Activated T-helper 1 cell treated with anti-CD3 and anti-CD28 coated beads, Interleukin-12 subunit alpha, Interleukin-12 subunit beta, Interleukin-2, Interleukin-4 antibody, amounts not matched to agents 30 ng/mL and 10 ng/mL and 1 ng/mL, durations not matched to agents 14 hours and 24 hours and 36 hours (primary cell): ENCODE data around the gene DAB2IP. TPM values are rescaled to one million over a fixed set of nuclear protein-coding genes. Genes with fewer than 3 reads are reported as not detected.

Experiments used
- DNase-seq: peaks from one replicate; pipeline ENCODE4 v3.0.0; 2021; ENCODE audit warnings: low spot score
- H3K27ac Mint-ChIP-seq: one replicate; pipeline ENCODE4 v1.8.0; 2021; ENCODE audit warnings: mild to moderate bottlenecking, mixed read lengths
- H3K27me3 Mint-ChIP-seq: one replicate; pipeline ENCODE4 v1.8.0; 2022; ENCODE audit warnings: mild to moderate bottlenecking, moderate library complexity, mixed read lengths; ENCODE audit not compliant: insufficient read depth
- H3K36me3 Mint-ChIP-seq: one replicate; pipeline ENCODE4 v1.8.0; 2021; ENCODE audit warnings: low read depth, mixed read lengths
- H3K4me1 Mint-ChIP-seq: one replicate; pipeline ENCODE4 v1.8.0; 2021; ENCODE audit warnings: low read depth, mixed read lengths
- H3K4me3 Mint-ChIP-seq: one replicate; pipeline ENCODE4 v1.8.0; 2021; ENCODE audit warnings: mild to moderate bottlenecking, moderate library complexity, mixed read lengths
- H3K9me3 Mint-ChIP-seq: one replicate; pipeline ENCODE4 v1.8.0; 2021; ENCODE audit warnings: mixed read lengths
- intact Hi-C: fragments of 100-400 bp; cut with micrococcal nuclease; formaldehyde crosslinking; loops from one replicate; pipeline ENCODE4 v1.15.1; 2024
- total RNA-seq: library from RNA; stranded (reverse); gene quantifications from 2 replicates; pipeline ENCODE4 v1.2.3, GENCODE V29; 2022

Gene DAB2IP
- total RNA-seq, 1 donor from 2014 or later, result not detected

DNA sequence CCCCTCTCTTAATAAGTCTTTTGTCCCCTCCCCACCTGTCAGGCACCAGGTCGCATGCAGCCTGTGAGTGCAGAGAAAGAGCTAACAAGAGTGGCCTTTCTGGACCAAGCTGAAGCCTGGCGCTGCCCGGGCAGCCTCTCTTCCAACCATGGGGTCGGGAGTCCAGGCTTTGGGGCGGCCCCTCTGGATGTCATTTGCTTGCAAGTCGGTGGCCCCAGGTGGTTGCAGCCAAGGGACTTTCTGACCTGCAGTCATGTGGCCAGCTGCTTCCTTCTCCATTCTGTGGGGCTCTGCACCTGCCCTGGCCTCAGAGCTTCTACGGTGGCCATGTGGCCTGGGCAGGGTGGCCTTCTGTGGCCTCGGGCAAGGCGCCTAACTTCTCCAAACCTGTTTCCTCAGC, 159.7 kb downstream of the DAB2IP start:
- H3K4me1 Mint-ChIP-seq, result no peaks in the 10 kb centered on the region
- no peak overlapping the region for H3K27ac Mint-ChIP-seq
- H3K36me3 Mint-ChIP-seq, result no peaks in the 10 kb centered on the region
- intact Hi-C loops, result no loop called here
- no peaks in the 10 kb centered on the region for H3K27me3 Mint-ChIP-seq
- H3K9me3 Mint-ChIP-seq, result no peaks in the 10 kb centered on the region
- no peak for DNase-seq
- no peak overlapping the region for H3K4me3 Mint-ChIP-seq

DNA sequence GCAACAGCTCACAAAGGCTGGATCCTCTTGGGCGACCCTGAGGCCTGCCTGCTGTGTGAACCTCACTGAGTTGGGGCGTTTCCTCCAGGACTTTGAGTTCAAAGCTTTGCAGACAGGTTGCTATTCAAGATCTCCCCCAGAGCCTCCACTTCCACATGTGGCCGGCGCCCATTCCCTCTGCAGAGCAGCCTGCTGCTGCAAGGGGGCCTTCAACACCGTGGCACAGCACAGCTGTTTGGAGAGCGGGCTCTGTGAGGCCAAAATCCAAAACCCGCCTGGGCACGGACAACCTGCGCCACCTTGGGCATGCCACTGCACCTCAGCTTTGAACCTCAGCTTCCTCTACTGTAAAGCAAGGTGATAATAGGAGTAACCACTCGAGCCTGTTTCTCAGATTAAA, 160.3 kb downstream of the DAB2IP start:
- H3K9me3 Mint-ChIP-seq, result no peaks in the 10 kb centered on the region
- DNase-seq, result no peak
- H3K27me3 Mint-ChIP-seq, result no peaks in the 10 kb centered on the region
- no peak overlapping the region for H3K4me3 Mint-ChIP-seq
- no peak overlapping the region for H3K27ac Mint-ChIP-seq
- H3K4me1 Mint-ChIP-seq, result no peaks in the 10 kb centered on the region
- intact Hi-C loops, result no loop called here
- no peaks in the 10 kb centered on the region for H3K36me3 Mint-ChIP-seq

DNA sequence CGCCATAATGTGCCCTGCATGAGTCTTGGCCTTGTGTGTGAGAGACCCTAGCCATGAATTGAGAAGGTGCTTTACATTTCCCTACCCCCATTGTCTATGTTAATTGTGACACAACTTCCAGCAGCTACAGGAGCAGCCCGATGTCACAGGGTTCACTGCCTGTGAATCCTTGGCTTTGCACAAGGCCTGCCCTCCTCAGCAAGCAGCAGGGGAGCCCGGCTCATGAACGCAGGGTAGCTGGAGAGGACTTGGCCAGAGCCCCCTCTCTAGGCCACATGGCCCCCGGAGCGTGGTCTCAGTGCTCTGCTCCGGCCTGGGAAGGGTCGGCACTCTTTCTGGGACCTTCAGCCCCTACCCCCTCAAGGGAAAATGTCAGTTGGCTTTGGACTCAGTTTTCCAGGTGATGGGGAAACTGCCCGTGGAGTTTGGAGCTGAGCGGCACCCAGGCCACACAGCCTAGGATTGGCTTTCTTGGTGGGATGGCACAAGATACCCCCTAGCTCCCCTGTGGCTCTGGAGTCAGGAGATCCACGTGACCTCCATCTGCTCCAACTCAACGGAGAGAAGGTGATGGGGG, 160.8 kb downstream of the DAB2IP start:
- no peak overlapping the region for H3K4me3 Mint-ChIP-seq
- H3K27me3 Mint-ChIP-seq, result no peaks in the 10 kb centered on the region
- no peak for DNase-seq
- intact Hi-C loops, result no loop called here
- no peak overlapping the region for H3K27ac Mint-ChIP-seq
- H3K36me3 Mint-ChIP-seq, result no peaks in the 10 kb centered on the region
- no peaks in the 10 kb centered on the region for H3K4me1 Mint-ChIP-seq
- H3K9me3 Mint-ChIP-seq, result no peaks in the 10 kb centered on the region

DNA sequence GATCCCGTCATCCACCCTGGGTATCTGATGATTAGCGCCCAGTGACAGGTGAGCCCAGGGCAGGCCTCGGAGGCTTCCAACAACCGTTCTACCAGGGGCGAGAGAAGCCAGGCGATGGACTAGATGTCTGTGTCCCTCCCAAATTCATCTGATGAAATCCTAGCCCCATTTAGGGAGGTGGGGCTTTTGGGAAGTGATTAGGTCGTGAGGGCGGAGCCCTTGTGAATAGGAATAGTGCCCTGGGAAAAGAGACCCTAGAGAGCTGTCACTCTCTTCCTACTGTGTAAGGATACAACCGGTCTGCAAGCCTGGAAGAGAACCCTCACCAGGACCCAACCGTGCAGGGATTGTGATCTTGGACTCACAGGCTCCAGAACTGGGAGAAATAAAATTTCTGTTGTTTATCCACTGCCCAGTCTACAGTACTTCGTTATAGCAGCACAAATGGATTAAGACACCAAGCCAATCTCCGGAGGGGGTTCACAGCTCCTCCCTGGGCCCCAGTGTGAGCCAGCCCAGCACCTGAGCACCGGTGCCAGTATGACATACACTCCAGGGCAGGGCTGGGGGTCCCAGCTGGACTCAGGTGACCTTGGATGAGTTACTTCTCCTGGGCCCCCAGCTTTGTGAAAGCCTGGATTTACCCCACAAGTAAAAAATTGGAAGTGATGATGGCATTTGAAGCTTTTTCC, 162.2 kb downstream of the DAB2IP start:
- H3K4me3 Mint-ChIP-seq, result no peak overlapping the region
- H3K27ac Mint-ChIP-seq, result no peak overlapping the region
- intact Hi-C loops, result no loop called here
- no peaks in the 10 kb centered on the region for H3K9me3 Mint-ChIP-seq
- no peaks in the 10 kb centered on the region for H3K27me3 Mint-ChIP-seq
- no peaks in the 10 kb centered on the region for H3K4me1 Mint-ChIP-seq
- no peaks in the 10 kb centered on the region for H3K36me3 Mint-ChIP-seq
- DNase-seq, result no peak

DNA sequence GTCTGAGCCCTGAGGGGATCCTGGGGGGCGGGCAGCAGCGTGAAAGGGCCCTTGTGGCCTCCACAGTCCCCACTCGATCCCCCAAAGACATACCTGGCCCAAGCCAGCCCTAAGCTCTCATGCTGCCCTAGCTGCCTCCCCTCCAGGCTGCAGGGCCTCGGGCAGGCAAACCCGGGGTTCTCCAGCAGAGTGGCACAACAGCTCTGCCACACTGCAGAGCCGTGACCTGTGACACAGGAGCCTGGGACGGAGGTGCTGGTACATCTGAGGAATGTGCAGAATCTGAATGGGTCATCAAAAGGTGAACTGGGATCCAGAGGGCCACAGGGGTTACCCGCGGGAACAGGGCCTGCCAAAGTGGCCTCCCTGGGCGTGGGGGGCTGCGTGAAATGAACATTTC, 163.2 kb downstream of the DAB2IP start:
- no peaks in the 10 kb centered on the region for H3K36me3 Mint-ChIP-seq
- no peaks in the 10 kb centered on the region for H3K4me1 Mint-ChIP-seq
- no peaks in the 10 kb centered on the region for H3K27me3 Mint-ChIP-seq

DNA sequence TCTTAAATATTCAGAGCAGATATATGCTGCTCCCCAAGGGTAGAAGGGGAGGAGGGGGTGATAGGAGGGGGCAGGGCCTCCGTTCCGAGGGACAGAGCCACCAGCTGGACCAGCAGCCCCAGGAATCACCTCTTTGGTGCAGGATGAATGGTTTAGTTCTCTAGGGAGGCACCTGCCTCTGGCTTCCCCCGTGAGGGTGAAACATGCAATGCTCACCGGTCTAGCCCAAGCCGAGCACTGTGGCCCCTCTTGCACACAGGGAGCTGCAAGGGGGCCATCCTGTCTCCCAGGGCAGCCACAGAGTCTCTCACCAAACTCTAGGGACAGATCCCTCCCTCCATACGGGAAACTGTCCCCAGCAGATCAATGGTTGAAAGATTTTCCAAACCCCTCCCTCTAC, 163.7 kb downstream of the DAB2IP start:
- Mint-ChIP-seq H3K27ac (no peak overlapping the region), H3K27me3 (no peaks in the 10 kb centered on the region), H3K36me3 (no peaks in the 10 kb centered on the region), H3K9me3 (no peaks in the 10 kb centered on the region), H3K4me1 (no peaks in the 10 kb centered on the region), H3K4me3 (no peak overlapping the region)
- no peak for DNase-seq
- intact Hi-C loops, result no loop called here

More for the DNA sequence above, 163.2 kb downstream of the DAB2IP start:
- H3K9me3 Mint-ChIP-seq, result no peaks in the 10 kb centered on the region
- DNase-seq, result no peak
- no peak overlapping the region for H3K27ac Mint-ChIP-seq
- intact Hi-C loops, result no loop called here
- H3K4me3 Mint-ChIP-seq, result no peak overlapping the region

DNA sequence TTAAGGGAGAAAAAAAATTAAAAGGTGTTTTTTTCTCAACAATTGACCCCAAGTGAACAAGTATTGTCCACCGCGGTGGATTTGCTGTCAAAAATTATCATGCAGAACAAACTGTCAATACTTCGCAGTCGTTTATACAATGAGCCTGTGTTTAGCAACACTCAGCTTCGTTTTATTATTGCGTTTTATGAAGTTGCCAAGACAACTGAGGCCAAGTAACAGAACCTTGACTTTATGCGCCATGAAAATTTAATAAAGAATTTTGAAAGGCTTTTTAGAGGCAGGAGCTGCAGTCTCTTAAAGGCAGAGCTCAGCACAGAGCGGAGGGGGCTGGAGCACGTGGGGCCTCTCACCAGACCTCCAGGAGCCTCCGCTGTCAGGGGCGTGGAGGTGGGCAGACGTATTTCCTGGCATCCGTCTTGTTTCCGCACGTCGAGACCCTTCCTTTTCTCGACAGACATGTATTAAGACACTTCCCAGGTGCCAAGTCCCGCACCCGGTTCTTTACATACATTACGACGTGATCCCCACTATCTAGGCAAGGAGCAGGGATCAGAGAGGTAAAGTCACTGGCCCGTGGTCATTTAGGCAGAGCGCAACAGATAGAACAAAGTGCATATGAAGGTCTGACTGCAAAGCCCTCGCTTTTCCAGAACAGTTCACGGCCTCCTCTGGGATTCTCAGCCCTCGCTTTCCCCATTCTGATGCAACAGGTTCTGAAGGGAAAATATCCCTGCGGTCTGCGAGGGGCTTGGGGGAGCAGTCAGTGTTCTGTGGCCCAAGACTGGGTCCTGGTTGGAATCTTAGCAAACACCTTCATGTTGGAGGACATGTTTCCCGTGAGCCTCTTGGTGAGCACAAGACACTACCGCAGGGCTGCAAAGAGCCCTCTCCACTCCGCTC, 164.4 kb downstream of the DAB2IP start:
- DNase-seq, result no peak
- Mint-ChIP-seq H3K27me3 (no peaks in the 10 kb centered on the region), H3K4me3 (no peak overlapping the region), H3K9me3 (no peaks in the 10 kb centered on the region), H3K27ac (no peak overlapping the region), H3K4me1 (no peaks in the 10 kb centered on the region), H3K36me3 (no peaks in the 10 kb centered on the region)
- intact Hi-C loops, result no loop called here

DNA sequence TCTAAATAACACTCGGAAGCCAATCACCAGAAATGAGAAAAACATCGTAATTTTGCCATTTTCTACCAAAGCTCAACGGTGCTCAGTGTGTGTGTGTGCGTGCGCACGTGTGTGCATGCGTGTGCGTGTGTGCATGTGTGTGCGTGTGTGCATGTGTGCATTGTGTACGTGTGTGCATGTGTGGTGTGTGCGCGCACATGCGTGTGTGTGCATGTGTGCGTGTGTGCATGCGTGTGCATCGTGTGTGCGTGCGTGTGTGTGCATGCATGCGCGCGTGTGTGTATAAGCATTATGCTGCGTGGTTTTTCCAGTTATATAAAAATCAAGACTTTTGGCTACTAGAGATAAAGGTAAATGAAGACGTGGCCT, 165.0 kb downstream of the DAB2IP start:
- Mint-ChIP-seq H3K4me3 (no peak overlapping the region), H3K36me3 (no peaks in the 10 kb centered on the region), H3K4me1 (no peaks in the 10 kb centered on the region), H3K27ac (no peak overlapping the region), H3K27me3 (no peaks in the 10 kb centered on the region), H3K9me3 (no peaks in the 10 kb centered on the region)
- intact Hi-C loops, result no loop called here
- DNase-seq, result no peak

DNA sequence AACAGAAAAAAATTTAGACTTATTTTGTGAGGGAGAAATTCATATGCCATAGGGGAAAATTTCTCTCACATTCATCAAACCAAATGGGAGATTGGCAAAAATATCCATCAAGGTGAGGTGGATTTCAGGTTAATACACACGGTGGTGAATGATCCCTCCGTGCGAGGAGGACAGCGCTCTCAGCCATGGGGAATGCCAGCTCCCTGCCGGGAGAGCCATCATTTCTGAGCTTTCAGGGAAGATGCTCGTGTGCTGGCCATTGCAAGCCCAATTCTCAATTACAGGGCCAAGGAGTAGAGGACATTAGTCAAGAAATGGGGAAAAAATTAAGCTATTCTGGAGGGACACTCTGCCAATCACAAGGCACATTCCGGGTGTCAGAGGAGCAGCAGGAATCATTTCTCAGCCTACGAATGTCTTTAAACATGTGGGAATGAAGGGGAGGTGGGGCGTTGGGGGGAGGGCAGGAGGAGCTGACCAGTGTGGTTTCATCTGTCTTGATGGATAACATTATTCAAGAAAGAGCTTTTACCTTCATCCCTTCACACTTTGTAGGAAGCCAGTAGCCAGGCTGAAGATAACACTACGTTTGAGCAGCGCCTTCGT, 165.5 kb downstream of the DAB2IP start:
- Mint-ChIP-seq H3K4me1 (no peaks in the 10 kb centered on the region), H3K27ac (no peak overlapping the region), H3K9me3 (no peaks in the 10 kb centered on the region), H3K4me3 (no peak overlapping the region), H3K27me3 (no peaks in the 10 kb centered on the region), H3K36me3 (no peaks in the 10 kb centered on the region)
- DNase-seq, result no peak
- intact Hi-C loops, result no loop called here

DNA sequence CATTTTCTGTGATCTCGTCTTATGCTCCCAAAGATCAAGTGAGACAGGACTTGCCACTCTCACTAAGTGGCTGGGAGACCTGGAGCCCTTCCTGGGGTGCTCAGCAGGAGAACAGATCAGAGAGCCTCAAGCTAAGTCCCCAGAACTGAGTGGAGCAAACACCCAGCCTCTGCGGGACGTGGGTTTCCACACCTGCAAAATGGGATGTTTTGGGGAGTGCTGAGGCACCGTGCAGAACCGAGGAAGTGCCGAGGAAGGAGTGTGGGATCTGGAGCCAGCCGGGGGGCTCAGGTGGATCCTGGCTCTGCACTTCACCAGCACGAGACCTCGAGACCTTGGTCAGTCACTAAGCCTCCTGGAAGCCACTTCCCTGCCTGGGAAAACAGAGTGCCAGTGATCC, 166.0 kb downstream of the DAB2IP start:
- no peak overlapping the region for H3K27ac Mint-ChIP-seq
- no peaks in the 10 kb centered on the region for H3K27me3 Mint-ChIP-seq
- intact Hi-C loops, result no loop called here
- no peak overlapping the region for H3K4me3 Mint-ChIP-seq
- no peak for DNase-seq
- H3K36me3 Mint-ChIP-seq, result no peaks in the 10 kb centered on the region
- H3K4me1 Mint-ChIP-seq, result no peaks in the 10 kb centered on the region
- no peaks in the 10 kb centered on the region for H3K9me3 Mint-ChIP-seq

DNA sequence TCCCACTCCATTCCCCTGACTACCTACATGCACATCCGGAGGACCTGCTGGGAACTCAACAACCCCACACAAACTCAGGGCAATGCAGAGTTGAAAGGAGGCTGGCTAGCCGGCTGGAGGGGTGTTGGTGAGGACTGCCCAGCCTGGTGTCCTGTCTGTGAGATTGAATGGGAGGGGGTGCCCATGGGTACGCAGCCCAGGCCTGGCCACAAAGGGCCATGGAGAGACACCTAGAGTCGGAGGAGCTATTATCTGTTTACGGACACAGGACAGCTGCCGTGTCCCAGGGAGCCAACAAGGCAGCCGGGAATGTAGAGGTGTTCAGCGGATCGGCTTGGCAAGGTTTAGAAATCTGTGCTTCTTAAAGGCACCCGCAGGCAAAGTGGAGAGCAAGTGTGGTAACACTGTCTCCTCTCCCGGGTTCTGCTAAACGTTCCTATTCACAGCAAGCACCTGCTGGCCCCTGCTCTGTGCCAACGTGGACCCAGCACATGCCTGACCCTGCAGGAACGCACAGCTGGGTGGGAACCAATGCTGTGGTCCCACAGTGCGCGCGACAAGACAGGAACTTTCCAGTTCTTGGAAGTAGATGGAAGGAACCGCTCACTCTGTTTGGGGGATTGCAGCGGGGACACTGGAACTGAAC, 166.7 kb downstream of the DAB2IP start:
- Mint-ChIP-seq H3K27ac (no peak overlapping the region), H3K27me3 (no peaks in the 10 kb centered on the region)
- intact Hi-C loops, result no loop called here

DNA sequence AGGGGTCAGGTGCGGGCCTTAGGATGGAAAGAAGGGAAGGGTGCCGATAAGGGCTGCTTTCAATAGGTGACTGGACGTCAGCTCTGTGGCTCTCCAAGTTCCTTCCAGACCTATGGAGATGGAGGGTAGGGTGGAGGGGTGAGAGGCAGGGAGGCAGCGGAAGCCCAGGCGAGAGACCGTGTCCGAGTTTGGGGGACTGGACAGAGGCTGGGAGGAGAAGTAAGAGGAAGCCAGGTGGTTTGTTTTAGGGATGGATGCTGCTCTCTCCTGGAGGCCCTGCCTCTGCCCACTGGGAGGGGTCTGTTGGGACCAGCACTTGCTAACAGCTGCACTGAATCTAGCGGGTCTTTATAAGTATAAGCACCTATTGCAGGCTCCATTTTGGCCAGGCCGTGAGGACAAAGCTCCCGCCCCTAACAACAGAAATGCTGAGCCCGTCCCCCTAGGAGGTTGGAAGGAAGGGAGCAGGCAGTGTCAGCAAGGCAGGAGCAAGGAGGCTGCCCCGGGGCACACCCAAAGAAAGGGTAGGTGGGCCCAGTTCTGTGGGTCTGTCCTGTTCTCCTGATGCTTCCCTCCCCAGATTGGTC, 167.5 kb downstream of the DAB2IP start:
- H3K36me3 Mint-ChIP-seq, result no peaks in the 10 kb centered on the region
- intact Hi-C loops, result no loop called here
- H3K9me3 Mint-ChIP-seq, result no peaks in the 10 kb centered on the region
- no peak for DNase-seq
- no peak overlapping the region for H3K4me3 Mint-ChIP-seq
- no peaks in the 10 kb centered on the region for H3K27me3 Mint-ChIP-seq
- H3K4me1 Mint-ChIP-seq, result no peaks in the 10 kb centered on the region
- H3K27ac Mint-ChIP-seq, result no peak overlapping the region

More for the DNA sequence above, 166.7 kb downstream of the DAB2IP start:
- Mint-ChIP-seq H3K9me3 (no peaks in the 10 kb centered on the region), H3K4me1 (no peaks in the 10 kb centered on the region), H3K4me3 (no peak overlapping the region), H3K36me3 (no peaks in the 10 kb centered on the region)
- no peak for DNase-seq
